ENCODE measurements around the gene HLCS. TPM values are rescaled to one million over a fixed set of nuclear protein-coding genes. Genes with fewer than 3 reads are reported as not detected.

The HLCS gene
- total and polyA plus RNA-seq, 2 of the 8 experiments (the other 6 are each of a cell fraction or from before 2014, with no cell fraction given): 4.7 to 12.2 TPM

GRCh38 chr21:36718951-36719501 is 247.4 kb downstream of the HLCS start:
- FAIRE-seq (no peak), DNase-seq (ENCODE audit: low read depth in 1 of 2, low spot score in 2 of 2) (no peak)
- no peak overlapping the region for H3K23ac ChIP-seq (ENCODE audit: insufficient read length)
- no peak overlapping the region for H3K56ac ChIP-seq (replicated peaks; ENCODE audit: insufficient read length, low read depth, low read length)
- ChIA-PET CTCF (ENCODE audit: partially characterized antibody) (interaction anchor here (0.6 to 2.2 kb wide), 9 partner anchors 14 to 1275 kb away, joined by 3 to 6 read pairs (median 4); no protein-coding TSS in a partner anchor), POLR2A (ENCODE audit: partially characterized antibody) (interaction anchor here (1.6 kb wide), 1 partner anchor 9 kb away, joined by 4 read pairs; no protein-coding TSS in a partner anchor)
- H2BK5ac ChIP-seq (ENCODE audit: low read depth, low read length): no peak overlapping the region
- no peaks in the 10 kb centered on the region for H3K36me3 ChIP-seq (ENCODE audit: control insufficient read depth in 2 of 4, insufficient read depth in 4 of 4, low read length in 3 of 4)
- H3K9ac ChIP-seq (replicated peaks in 1 of 4; ENCODE audit: extremely low read depth in 1 of 4, low read depth in 3 of 4, low read length in 3 of 4): no peak overlapping the region
- peaks cover 0 to 4% (median 3%) of the 10 kb centered on the region in 4 experiments; a peak in 4 of 7 replicates for H3K4me1 ChIP-seq (replicated peaks in 1 of 4; ENCODE audit: control insufficient read depth in 3 of 4, insufficient read depth in 4 of 4, low read length in 3 of 4)
- no peak overlapping the region for H3K27ac ChIP-seq (ENCODE audit: low read depth, low read length)
- no peak overlapping the region for H3K18ac ChIP-seq (ENCODE audit: extremely low read depth, low read length)
- no peak overlapping the region for H3K4me3 ChIP-seq (ENCODE audit: extremely low read depth in 1 of 4, insufficient read depth in 2 of 4, low read depth in 3 of 4, low read length in 4 of 4)
- 0 out of 2 replicates have a peak overlapping the region, but pooled peaks have one; percentile 63 for H2BK15ac ChIP-seq (ENCODE audit: low read length)
- no peak overlapping the region; the same call in 1 of the 2 replicates for H4K8ac ChIP-seq (ENCODE audit: extremely low read depth, insufficient read depth, low read length)
- H4K5ac ChIP-seq (ENCODE audit: insufficient read length, low read depth, low read length): no peak overlapping the region
- no peaks in the 10 kb centered on the region for H4K20me1 ChIP-seq (replicated peaks in 1 of 2; ENCODE audit: control insufficient read depth in 1 of 2, insufficient read depth in 2 of 2, low read length in 2 of 2)
- H3K4ac ChIP-seq (replicated peaks; ENCODE audit: insufficient read length, low read depth, low read length): no peak overlapping the region
- 89% methylated on average over 18 of the region's 18 CpGs; no CpG with 5 or more reads in 1 of the 2 experiments for WGBS, 2 experiments (ENCODE audit: extremely low coverage in 1 of 2, insufficient coverage in 1 of 2, insufficient read length in 1 of 2, insufficient replicate concordance in 2 of 2, low coverage in 1 of 2, low lambda C conversion rate in 2 of 2, missing lambda C conversion rate in 1 of 2)
- peak overlapping the region; percentile 47; the same call in 1 of the 2 replicates for H2AK5ac ChIP-seq (ENCODE audit: low read depth, low read length)
- H3K27me3 ChIP-seq (replicated peaks in 1 of 4; ENCODE audit: control insufficient read depth in 3 of 4, extremely low read depth in 1 of 4, insufficient read depth in 3 of 4, low read length in 3 of 4): no peaks in the 10 kb centered on the region; a peak in 2 of 7 replicates
- H4K91ac ChIP-seq (replicated peaks; ENCODE audit: insufficient read length, low read length): no peak overlapping the region
- H2BK120ac ChIP-seq (replicated peaks; ENCODE audit: low read depth, low read length): no peak overlapping the region
- no peaks in the 10 kb centered on the region for H3K9me3 ChIP-seq (ENCODE audit: insufficient read depth in 2 of 2, low read depth in 1 of 2, low read length in 1 of 2)
- H3K79me1 ChIP-seq (ENCODE audit: low read depth, low read length): no peaks in the 10 kb centered on the region
- no peaks in the 10 kb centered on the region for H3K23me2 ChIP-seq (ENCODE audit: low read depth, low read length)
- no peak overlapping the region for H2BK12ac ChIP-seq (ENCODE audit: low read depth, low read length)
- no peaks in the 10 kb centered on the region for H3K79me2 ChIP-seq (ENCODE audit: control insufficient read depth in 1 of 2, insufficient read depth in 2 of 2, low read length in 2 of 2)
- no peak overlapping the region for H3K4me2 ChIP-seq (ENCODE audit: insufficient read depth in 1 of 2, low read depth in 2 of 2, low read length in 2 of 2)
- no peak overlapping the region for H3K14ac ChIP-seq (ENCODE audit: insufficient read length)
- H2BK20ac ChIP-seq (ENCODE audit: low read length): 0 out of 2 replicates have a peak overlapping the region, but pooled peaks have one; percentile 2
- no peak overlapping the region for H2AFZ ChIP-seq (ENCODE audit: low read length)
- TF ChIP-seq SRF (IDR thresholded peaks at IDR 0.05; ENCODE audit: low read depth, low read length): no peak
- no peak for TF ChIP-seq RBBP5 (IDR thresholded peaks at IDR 0.05; ENCODE audit: borderline replicate concordance, low read depth, low read length)
- no peak for TF ChIP-seq POLR2A (IDR thresholded peaks at IDR 0.05; ENCODE audit: control extremely low read depth in 1 of 2, low read depth in 2 of 2, low read length in 2 of 2)

Measured in H1 (cell line).